Caco-2 (cell line): ENCODE data around the gene RNU2-1. TPM values are rescaled to one million over a fixed set of nuclear protein-coding genes. Genes with fewer than 3 reads are reported as not detected.

ENCODE experiments used
- BruUV-seq: library from RNA; stranded (reverse); fragments of 400-500 nt; replicated peaks from 2 replicates; lab custom pipeline; 2021; lab: Mats Ljungman, UMichigan
- CTCF ChIA-PET: fragments of 300-600 bp; sonication (Branson Sonifier 250); formaldehyde crosslinking; loops from one replicate; lab custom pipeline; 2022; ENCODE audit warnings: antibody characterized with exemption; lab: Charles Lee
- POLR2A ChIA-PET: fragments of 300-600 bp; sonication (Branson Sonifier 250); formaldehyde crosslinking; loops from one replicate; lab custom pipeline; 2022; ENCODE audit warnings: antibody characterized with exemption; lab: Charles Lee
- DNase-seq, 2 experiments: peaks; one replicate each; pipeline versions ENCODE4 v3.0.0 to v3.0.0-alpha.2; 2020 to 2022
- H3K27me3 ChIP-seq: replicated peaks from 2 replicates; pipeline ENCODE4 v1.6.0; 2011; ENCODE audit warnings: low read length; ENCODE audit not compliant: control insufficient read depth, insufficient read depth
- H3K36me3 ChIP-seq: 2 replicates; pipeline ENCODE4 v1.5.1; 2011; ENCODE audit warnings: low read length; ENCODE audit not compliant: control insufficient read depth, insufficient read depth
- H3K4me1 ChIP-seq: fragments of 250-450 bp; sonication (Bioruptor Pico); 2 replicates; pipeline ENCODE4 v1.5.1; 2020; ENCODE audit warnings: mild to moderate bottlenecking
- H3K4me3 ChIP-seq: 2 replicates; pipeline ENCODE4 v1.5.1; 2011; ENCODE audit warnings: low read depth, mild to moderate bottlenecking, control low read depth, low read length
- H3K9me3 ChIP-seq: fragments of 250-450 bp; sonication (Bioruptor Pico); 2 replicates; pipeline ENCODE4 v1.5.1; 2020; ENCODE audit warnings: mild to moderate bottlenecking, moderate library complexity
- H3K27ac Mint-ChIP-seq: one replicate; pipeline ENCODE4 v1.8.0; 2022; ENCODE audit warnings: mixed read lengths; ENCODE audit not compliant: unreplicated experiment
- H3K27me3 Mint-ChIP-seq: one replicate; pipeline ENCODE4 v1.8.0; 2022; ENCODE audit warnings: mixed read lengths; ENCODE audit not compliant: insufficient read depth, unreplicated experiment
- H3K36me3 Mint-ChIP-seq: one replicate; pipeline ENCODE4 v1.8.0; 2022; ENCODE audit warnings: mild to moderate bottlenecking, mixed read lengths; ENCODE audit not compliant: insufficient read depth, unreplicated experiment
- H3K4me1 Mint-ChIP-seq: one replicate; pipeline ENCODE4 v1.8.0; 2022; ENCODE audit warnings: low read depth, mixed read lengths; ENCODE audit not compliant: unreplicated experiment
- H3K4me3 Mint-ChIP-seq: one replicate; pipeline ENCODE4 v1.8.0; 2022; ENCODE audit warnings: mild to moderate bottlenecking, moderate library complexity, mixed read lengths; ENCODE audit not compliant: unreplicated experiment
- H3K9me3 Mint-ChIP-seq: one replicate; pipeline ENCODE4 v1.8.0; 2022; ENCODE audit warnings: mixed read lengths; ENCODE audit not compliant: unreplicated experiment
- intact Hi-C: fragments of 100-400 bp; cut with micrococcal nuclease; formaldehyde crosslinking; loops from one replicate; pipeline ENCODE4 v1.10.0; 2022; ENCODE audit not compliant: unreplicated experiment
- total RNA-seq: library from RNA; stranded (reverse); gene quantifications from 2 replicates; pipeline ENCODE4 v1.2.3, GENCODE V29; 2022
- TF ChIP-seq, protein P1 (sequence below), 2 experiments: fragments of 200-600 bp in 1 of 2; IDR thresholded peaks; 1 replicate in 1 of 2; 2 replicates in 1 of 2; pipeline versions ENCODE4 v1.5.1 to v1.8.0; 2011 to 2022; ENCODE audit warnings: antibody characterized with exemption in 1 of 2, control low read depth in 1 of 2, inconsistent platforms in 1 of 2, low read depth in 1 of 2, low read length in 1 of 2, mild to moderate bottlenecking in 1 of 2, moderate library complexity in 1 of 2; ENCODE audit not compliant: insufficient read depth in 1 of 2, severe bottlenecking in 1 of 2, unreplicated experiment in 1 of 2

The RNU2-1 gene
- total RNA-seq, 1 experiment from 2014 or later: 4,542 TPM

DNA sequence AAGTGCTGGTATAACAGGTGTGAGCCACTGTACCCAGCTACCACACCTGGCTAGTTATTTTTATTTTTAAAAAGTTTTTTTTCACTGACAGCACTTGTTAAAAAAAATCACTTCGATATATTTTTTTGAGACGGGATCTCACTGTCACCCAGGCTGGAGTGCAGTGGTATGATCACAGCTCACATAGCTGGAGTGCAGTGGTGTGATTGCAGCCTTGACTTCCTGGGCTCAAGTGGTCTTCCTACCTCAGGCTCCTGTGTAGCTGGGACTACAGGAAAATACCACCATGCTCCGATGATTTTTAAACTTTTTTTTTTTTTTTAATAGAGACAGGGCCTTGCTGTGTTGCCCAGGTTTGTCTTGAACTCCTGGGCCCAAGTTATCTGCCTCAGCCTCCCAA is 49.9 kb downstream of the RNU2-1 start:
- CTCF ChIA-PET: interaction anchor here (0.8 kb wide), 1 partner anchor 28 kb away, joined by 3 read pairs; the partner anchor contains the start of gene TMEM106A
- no peaks in the 10 kb centered on the region for H3K27me3 Mint-ChIP-seq

More for the DNA sequence above, 49.9 kb downstream of the RNU2-1 start:
- Histone ChIP-seq H3K27me3 (no peaks in the 10 kb centered on the region), H3K9me3 (no peaks in the 10 kb centered on the region), H3K36me3 (peaks cover 2% of the 10 kb centered on the region), H3K4me1 (no peaks in the 10 kb centered on the region), H3K4me3 (no peak overlapping the region)
- intact Hi-C loops: no loop called here
- DNase-seq: no peak
- Mint-ChIP-seq H3K4me3 (no peak overlapping the region), H3K27ac (no peak overlapping the region), H3K36me3 (peaks cover 27% of the 10 kb centered on the region), H3K9me3 (no peaks in the 10 kb centered on the region), H3K4me1 (no peaks in the 10 kb centered on the region)
- POLR2A ChIA-PET: no interaction called here
- TF ChIP-seq, protein P1, sequence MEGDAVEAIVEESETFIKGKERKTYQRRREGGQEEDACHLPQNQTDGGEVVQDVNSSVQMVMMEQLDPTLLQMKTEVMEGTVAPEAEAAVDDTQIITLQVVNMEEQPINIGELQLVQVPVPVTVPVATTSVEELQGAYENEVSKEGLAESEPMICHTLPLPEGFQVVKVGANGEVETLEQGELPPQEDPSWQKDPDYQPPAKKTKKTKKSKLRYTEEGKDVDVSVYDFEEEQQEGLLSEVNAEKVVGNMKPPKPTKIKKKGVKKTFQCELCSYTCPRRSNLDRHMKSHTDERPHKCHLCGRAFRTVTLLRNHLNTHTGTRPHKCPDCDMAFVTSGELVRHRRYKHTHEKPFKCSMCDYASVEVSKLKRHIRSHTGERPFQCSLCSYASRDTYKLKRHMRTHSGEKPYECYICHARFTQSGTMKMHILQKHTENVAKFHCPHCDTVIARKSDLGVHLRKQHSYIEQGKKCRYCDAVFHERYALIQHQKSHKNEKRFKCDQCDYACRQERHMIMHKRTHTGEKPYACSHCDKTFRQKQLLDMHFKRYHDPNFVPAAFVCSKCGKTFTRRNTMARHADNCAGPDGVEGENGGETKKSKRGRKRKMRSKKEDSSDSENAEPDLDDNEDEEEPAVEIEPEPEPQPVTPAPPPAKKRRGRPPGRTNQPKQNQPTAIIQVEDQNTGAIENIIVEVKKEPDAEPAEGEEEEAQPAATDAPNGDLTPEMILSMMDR (IDR thresholded peaks at IDR 0.05; ENCODE audit: insufficient read depth in 1 of 2, low read depth in 1 of 2, low read length in 1 of 2, severe bottlenecking in 1 of 2, unreplicated experiment in 1 of 2): no peak
- no TSS peak for BruUV-seq

Other genes starting within 250 kb of the RNU2-1 start
- 1,565 and 1,613 TPM in 2 replicates for gene RPL27, start 235.6 kb downstream of the RNU2-1 start, total RNA-seq
- 9.4 and 10.2 TPM in 2 replicates for gene IFI35, start 227.2 kb downstream of the RNU2-1 start, total RNA-seq
- gene VAT1, start 211.6 kb downstream of the RNU2-1 start, total RNA-seq: 227 and 236 TPM in 2 replicates
- 1.2 and 1.7 TPM in 2 replicates for gene RND2, start 208.7 kb downstream of the RNU2-1 start, total RNA-seq
- gene BRCA1, start 108.6 kb downstream of the RNU2-1 start, total RNA-seq: 50.8 and 51.1 TPM in 2 replicates
- gene NBR1, start 62.8 kb downstream of the RNU2-1 start, total RNA-seq: 53.9 and 55.4 TPM in 2 replicates
- 6.9 and 8.0 TPM in 2 replicates for gene TMEM106A, start 22.1 kb downstream of the RNU2-1 start, total RNA-seq
- not detected in 2 replicates for gene CCDC200, start 5.4 kb downstream of the RNU2-1 start, total RNA-seq
- 16.0 and 19.9 TPM in 2 replicates for gene ARL4D, start 165.0 kb upstream of the RNU2-1 start, total RNA-seq
- 56.3 and 66.8 TPM in 2 replicates for gene DHX8, start 250.0 kb upstream of the RNU2-1 start, total RNA-seq